HG02938 (cell line): ENCODE data around the gene C3.
"Not testable (repeated sequence)": the region's sequence is repeated elsewhere in the genome, so short reads cannot be mapped to it uniquely, and the experiment has no call there.

Source experiments
- ATAC-seq: cut with Tn5 transposase; IDR thresholded peaks from one replicate; pipeline ENCODE4 v1.9.1; 2021; ENCODE audit warnings: mild to moderate bottlenecking, moderate library complexity; ENCODE audit not compliant: unreplicated experiment

C3 gene

DNA sequence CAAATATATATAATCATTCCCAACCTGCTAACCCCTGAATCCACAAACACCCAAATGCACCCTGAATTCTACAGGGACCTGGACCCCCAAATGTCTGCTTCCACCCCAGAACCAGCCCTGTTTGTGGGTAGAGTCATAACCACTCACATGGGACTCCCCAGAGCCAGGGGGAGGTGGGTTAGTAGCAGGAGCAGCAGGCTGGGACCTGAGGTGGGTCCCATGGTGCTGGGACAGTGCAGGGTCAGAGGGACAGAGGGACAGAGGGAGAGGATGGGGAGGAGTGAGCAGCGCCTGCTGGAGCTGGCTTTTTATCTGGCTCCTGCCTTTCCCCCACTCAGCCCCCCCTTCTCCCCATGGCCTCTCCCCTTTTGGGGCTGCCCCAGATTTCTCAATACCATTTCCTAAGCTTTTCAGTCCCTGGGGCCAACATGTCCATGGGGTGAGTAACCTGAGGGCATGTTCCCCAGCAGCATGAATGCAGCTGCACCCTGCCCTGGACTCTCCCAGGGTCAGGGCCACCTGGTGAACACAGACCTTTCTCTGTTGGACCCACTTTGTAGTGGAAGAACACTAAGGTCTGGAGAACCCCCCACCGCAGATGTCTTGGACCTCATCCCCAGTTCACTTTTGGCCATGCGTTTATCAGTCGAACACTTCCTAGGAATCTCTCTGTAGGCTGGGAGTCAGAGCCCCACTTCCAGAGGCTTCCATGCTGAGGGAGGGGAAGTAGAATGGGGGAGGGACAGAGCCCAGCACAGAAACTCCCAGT lies at the start of gene C3:
Gene C3 (minus strand): TSS at position 282 of the 769 bp plus-strand sequence. CDS start 61 bp downstream, at position 221.
- ATAC-seq: no peak

DNA sequence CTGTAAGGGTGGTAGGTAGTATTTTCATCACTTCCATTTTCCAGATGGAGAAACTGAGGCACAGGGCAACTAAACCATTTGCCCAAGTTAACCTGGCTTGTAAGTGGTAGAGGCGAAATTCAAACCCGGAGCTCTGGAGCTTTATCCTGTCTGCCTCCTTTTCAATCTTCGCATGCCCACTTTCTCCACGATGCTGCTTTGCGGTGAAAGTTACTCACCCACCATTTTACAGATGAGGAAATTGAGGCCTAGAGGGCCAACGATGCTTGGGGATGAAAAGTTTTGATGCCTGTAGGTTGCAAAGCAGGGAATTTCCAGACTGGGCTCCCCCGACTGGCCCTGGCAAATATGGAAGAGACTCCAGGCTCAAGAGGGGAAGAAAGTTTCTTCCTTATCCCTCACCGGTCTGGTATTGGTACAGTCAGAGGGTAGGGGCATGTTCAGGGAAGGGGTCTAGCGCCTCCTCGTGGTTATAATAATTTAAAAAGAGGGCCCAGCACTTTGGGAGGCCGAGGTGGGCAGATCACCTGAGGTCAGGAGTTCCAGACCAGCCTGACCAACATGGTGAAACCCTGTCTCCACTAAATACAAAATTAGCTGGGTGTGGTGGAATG lies 48.7 kb upstream of the C3 start:
- no peak for ATAC-seq

DNA sequence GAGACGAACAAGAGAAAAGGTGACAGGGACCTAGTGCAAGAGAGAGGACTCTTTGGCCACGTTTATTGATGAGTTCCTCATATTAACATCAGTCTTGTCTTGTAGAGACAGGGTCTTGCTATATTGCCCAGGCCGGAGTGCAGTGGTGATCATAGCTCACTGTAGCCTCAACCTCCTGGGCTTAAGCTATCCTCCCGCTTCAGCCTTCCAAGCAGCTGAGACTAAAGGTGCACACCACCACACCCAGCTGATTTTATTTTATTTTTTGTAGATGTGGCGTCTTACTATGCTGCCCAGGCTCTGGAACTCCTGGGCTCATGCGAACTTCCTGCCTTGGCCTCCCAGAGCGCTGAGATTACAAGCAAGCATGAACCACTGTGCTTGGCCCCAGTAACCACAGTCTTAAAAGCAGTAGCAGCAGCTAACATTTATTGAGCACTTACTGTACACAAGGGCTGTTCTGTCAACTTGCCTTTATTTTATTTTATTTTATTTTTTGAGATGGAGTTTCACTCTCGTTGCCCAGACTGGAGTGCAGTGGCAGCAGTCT lies 47.9 kb upstream of the C3 start:
- no peak for ATAC-seq

DNA sequence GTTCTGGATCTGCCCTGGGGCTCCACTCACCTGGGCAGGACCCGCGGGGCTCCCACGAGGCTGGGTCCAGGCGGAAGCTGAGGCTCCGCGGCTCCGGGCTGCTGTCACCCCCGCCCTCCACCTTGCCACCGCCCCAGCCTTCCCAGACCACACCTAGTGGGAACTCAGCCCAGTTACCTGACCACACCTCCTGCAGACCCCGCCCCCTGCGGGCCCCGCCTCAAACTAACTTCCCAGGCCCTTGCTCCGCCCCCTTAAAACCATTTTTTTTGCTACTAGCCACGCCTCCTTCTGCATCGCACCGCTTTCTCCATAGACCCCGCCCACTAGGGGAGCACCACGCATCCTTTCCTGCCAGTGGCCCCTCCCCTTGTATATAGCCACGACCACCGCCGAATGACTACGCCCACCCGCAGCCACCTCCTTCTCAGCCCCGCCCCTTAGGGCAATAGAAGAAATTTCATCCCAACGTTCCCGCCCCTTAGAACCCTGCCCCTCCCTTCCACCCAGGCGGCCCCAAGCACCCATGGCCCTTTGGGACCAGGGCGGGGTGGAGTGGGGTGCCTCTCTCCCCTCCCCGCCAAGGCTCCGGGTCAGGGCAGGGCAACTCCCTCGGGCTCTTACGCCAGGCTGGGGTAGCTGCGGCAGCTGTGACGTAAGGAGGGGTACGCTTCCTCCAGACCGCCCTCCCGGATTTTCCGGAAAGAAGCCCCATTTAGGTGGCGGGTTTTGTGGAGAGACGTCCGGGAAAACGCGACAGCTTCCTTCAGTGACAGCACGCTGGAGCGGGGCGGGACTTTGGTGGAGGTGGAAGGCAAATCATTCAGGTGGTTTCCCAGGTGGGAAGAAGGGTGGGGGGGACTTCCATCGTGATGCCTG lies 47.1 kb upstream of the C3 start, which contains the start of gene SH2D3A:
Gene SH2D3A (minus strand): TSS at position 79 of the 879 bp plus-strand sequence. CDS start 3,687 bp downstream, outside the sequence.
- ATAC-seq: peak; percentile 57

DNA sequence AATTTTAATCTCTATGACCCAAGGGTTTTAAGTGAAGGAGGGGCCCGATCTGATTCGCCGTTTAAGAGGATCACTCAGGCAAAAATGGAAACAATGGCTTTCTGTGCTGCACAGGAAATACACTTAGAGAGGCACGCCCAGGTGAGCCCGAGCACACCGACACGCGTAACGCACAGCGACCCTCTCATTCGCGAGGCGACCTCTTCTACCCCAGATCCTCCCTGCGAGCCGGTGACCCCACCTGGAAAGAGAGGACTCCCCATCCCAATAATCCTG lies 46.6 kb upstream of the C3 start:
- ATAC-seq: peak; percentile 14

DNA sequence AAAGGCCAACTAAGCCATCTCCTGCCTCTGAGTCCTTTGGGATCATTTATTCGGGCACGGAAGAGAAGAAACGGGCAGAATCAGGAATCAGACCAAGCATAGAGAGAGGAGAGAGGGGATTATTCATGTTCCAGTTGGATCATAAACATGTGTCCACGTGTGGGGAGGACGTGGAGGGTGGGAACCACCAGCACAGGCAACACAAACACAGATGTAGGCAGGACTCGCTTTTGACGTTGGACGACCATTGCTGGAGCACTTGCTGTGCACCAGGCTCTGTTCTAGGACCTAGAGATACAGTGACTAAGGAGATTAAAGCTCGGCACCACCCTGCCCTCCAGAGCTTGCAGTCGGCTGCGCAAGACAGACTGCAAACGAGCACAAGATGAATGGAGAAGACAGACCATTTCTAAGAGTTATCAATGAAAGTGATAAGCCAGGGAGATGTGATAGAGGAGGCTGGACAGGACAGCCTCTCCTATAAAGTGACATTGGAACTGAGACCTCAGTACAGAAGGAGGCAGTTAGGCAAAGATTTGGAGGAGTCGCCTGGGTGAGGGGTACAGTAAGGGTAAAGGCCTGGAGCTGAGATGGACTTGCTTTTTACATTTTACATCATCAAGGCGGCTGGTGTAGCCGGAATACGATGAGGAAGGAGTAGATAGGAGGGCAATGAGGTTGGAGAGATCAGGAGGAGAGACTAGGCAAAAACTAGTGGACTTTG lies 46.1 kb upstream of the C3 start:
- no peak for ATAC-seq

DNA sequence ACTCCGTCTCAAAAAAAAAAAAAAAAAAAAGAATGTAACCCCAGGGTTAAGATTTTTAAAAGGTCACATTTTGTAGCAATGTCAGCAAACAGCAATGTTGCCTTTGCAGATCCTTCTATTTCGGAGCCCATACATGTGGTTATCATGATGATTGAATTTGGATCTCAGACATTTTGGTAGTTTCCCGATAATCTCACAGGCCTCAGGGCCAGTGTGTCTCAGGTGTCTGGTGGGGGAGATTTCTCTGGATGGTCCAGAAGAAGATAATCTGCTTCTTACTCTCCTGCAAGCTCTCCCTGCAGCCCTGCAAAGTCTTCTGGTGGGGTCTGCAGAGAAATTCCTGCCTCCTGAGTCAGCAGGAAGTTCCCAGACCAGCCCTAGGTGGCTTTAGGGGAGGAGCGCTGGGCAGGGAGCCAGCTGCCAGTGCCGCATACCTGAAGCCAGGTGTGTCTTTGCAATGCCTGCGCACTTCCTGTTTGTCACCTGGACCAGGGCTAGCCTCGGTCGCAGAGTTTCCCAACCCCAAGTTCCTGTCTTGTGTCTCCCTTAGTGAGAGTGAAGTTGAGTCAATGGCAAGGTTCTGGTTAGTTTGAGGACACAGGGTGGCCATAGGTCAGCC lies 45.4 kb upstream of the C3 start:
- ATAC-seq: no peak

DNA sequence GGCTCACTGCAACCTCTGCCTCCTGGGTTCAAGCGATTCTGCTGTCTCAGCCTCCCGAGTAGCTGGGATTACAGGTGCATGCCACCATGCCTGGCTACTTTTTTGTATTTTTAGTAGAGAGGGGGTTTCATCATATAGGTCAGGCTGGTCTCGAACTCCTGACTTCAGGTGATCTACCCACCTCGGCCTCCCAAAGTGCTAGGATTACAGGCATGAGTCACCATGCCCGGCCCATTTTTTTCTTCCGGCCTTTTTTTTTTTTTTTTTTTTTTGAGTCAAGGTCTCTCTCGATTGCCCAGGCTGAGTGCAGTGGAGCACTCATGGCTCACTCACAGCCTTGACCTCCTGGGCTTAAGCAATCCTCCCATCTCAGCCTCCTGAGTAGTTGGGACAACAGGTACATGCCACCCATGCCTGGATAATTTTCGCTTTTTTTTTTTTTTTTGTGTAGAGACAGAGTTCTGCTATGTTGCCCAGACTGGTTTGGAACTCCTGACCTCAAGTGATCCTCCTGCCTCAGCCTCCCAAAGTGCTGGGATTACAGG lies 41.9 kb upstream of the C3 start:
- ATAC-seq: not testable (repeated sequence)

DNA sequence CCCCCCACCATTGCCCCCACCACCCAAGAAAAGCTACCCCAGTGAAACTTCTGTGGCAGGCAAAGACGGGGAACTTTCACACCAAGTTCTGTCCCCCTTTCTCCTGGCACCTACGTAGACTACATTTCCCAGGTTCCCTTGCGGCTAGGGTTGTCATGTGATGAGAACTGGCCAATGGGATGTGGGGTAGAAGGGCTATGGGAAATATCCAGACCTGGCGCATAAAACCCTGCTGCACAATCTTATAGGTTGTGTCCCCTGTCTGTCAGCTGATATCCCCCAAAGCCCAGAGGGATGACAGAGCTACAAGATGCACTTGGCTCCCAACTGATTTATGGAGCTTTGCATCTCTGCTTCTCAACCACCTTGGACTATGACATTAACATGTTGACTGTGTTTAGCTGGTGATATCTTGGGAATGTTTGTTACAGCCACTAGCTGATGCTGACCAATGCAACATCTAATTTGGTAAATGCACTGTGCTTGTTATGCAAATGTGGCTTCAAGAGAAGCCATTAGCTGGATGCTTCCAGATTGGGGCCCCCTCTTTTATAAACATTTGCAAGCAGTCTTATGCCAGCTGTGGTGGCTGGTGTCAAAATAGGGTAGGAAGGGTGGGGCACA lies 40.7 kb upstream of the C3 start:
- ATAC-seq: no peak

DNA sequence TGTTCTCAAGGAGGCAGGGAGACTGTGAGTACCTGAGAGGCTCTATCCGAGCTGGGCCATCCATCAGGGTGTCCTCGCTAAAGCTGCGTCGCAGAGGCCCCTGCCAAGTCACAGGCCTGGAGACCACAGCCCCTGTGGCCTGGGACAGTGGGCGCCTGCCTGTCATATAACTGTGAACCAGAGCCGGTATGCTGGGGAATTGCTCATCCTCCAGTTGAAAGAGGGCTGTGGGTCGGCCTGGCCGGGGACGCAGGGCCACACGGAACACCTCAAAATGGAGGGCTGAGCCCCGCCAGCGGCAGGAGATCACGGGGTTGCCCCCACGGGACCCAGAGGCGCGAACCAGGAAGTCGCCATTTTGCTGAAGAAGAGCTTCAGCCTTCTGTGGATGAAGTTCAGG lies 40.2 kb upstream of the C3 start:
- ATAC-seq: no peak

DNA sequence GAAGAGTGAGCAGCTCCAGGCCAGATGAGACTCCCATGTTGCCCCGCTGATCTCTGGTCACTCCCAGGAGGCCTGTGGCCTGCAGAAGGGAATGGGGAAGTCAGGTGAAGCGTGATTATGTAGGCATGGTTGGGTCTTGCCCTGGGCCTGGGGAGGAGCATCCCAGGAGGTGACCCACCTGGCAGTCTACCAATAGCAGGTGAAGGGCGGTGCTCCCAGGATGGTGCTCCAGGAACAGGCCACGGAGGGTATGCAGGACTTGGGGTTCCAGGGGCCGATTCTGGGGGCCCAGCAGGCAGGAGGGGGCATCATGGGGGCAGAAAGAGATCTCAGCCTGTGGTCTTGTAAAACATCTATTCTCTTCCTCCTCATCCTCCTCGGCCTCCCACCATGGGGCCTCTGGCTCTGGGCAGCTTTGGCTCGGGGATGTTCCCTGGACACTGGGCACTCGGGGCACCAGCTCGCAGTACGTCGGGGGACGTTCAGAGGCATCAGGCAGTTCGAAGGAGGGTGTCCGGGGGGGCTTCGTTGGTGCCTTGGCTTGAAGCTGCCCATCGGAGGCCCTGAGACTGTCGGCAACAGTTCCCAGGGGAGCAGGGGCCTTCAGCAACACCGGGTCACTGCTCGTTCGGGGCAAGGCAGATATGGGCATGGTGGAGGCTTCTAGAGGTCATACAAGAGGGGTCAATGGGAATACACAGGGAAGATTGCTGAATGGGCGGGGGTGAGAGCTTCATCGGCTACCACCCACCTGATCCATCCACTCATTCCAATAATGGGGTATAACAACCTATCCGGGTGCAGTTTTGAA lies 34.4 kb upstream of the C3 start:
- no peak for ATAC-seq

DNA sequence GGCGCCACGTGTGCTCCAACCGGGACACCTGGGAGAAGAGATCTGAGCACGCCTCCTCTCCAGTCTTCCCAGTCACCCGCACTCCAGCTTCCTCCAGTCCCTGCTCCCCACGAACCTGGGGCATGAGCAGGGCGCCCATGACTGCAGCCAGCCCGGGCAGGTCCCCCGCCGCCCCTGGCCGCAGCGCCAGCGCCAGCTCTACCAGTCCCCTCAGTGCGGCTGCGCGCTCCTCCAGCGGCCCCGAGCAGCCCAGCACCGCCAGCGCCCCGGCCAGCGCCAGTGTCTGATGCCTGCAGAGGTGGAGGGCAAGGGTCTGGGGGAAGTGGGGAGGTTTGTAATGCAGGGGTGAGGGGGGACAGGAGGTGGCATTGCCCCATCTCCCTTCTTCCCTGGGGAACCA lies 33.7 kb upstream of the C3 start:
- no peak for ATAC-seq

DNA sequence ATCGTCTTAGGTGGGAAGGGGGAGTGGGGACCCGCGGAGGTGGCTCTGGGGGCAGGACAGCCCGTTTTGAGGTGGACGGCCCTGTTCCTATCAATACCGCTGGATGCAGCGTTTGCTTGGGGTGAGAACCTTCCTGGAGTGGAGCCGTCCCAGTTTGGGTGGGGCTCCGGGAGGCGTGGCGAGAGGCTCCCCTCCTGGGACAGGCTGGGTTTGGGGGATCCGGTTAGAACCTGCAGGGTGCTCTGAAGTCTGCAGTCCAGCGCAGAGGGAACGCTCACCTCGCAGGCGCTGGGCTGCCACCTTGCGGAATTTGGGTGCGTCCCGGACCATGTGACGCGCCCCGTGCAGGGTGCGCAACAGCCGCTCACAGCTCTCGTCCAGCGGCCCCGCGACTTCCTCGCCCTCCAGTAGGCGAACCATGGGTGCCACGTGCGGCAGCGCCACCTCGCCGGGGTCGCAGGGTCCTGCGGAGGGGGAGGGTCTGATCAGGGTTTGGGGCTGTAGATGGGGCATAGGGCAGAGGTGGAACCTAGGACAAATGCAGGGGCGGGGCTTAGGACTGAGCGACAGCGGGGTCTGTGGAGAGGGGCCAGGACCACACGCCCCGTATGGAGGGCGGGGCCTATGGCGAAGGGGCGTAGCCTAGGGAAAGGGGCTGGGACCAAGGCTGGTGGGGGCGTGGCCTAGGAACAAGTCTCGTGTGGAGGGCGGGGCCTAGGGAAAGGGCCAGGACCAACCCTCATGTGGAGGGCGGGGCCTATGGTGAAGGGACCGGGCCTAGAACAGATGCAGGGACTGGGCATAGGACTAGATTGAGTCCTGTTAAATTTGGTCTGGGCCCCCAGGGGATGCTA lies 33.0 kb upstream of the C3 start:
- ATAC-seq: peak; percentile 61

DNA sequence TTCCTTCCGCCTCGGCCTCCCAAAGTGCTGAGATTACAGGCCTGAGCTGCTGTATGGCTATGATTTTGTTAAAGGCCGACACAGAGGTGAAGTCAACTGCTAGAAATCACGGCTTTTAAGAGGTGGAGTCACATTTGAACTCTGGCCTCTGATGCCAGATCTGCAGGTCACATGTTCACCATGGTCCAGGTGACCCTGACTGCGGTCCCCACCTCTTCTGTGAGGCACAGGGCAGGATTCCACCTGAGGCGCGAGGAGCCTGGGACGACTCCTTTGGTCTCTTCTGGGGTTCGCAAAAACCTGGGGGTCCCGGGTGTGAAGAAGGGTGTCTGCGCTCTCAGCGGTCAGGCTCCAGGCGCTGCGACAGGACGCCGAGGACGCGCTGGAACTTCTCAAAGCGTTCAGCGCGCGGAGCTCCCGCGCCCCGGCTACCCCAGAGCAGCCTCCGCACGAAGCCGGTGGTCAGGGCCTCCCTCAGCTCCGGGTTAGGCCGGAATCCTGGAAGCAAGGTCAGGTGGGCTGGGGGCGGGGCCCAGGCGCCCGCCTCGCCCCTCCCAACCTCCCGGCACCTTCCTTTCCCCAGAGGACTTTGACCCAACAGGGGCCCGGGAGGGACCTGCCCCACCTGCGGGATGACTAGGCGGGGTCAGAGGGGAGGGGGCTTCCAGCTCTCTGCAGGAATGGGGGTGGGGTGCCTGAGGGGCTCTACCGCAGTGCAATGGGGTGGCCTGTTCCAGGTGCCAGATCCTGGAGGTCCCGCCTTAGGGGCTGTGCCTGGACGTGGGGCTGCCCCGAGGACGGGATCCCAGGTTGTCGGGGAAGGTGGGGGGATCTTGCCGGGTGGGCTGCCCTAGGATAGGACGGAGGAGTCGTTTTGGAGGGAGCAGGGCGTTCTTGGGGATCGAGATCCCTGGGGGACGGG lies 32.1 kb upstream of the C3 start:
- ATAC-seq: no peak

DNA sequence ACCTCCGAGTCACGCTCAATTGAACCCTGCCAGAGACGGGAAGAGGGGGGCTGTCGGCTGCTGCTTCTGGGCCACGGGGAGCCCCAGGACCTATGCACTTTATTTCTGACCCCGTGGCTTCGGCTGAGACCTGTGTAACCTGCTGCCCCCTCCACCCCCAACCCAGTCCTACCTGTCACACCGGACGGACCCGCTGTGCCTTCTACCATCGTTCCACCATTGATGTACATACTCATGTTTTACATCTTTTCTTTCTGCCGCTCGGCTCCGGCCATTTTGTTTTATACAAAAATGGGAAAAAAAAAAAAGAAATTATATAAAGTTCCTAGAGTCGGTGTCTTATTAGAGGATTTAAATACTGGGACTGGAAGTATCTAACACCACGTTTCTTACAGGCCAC lies 30.7 kb upstream of the C3 start:
- ATAC-seq: no peak

DNA sequence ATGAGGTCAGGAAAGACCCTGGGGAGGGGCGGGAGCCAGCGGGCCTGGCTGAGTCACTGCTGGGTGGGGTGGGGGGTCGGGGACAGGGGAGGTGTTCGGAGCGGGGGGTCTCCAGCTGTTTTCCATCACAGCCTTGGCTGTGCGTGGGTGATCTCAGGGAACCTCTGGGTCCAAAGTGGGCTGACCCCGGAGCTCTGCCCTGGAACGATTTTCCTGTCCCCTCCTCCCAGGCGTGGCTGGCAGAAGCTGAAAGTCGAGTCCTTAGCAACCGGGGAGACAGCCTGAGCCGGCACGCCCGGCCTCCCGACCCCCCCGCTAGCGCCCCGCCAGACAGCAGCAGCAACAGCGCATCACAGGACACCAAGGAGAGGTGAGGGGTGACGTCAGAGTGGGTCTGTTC lies 29.6 kb upstream of the C3 start:
- no peak for ATAC-seq

DNA sequence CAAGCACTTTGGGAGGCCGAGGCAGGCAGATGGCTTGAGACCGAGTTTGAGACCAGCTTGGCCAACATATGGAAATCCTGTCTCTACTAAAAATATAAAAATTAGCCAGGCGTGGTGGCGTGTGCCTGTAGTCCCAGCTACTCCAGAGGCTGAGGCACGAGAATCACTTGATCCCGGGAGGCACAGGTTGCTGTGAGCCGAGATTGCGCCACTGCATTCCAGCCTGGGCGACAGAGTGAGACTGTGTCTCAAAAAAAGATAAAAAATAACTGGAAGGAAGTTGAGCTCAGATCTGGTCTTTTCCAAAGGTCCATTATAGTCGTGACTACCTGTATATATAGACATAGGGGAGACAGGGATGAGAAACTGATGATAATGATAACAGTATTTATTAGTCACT lies 28.1 kb upstream of the C3 start:
- not testable (repeated sequence) for ATAC-seq
